ENCODE data around the gene CHRNB1.
"Not testable (repeated sequence)": the region's sequence is repeated elsewhere in the genome, so short reads cannot be mapped to it uniquely, and the experiment has no call there.

The CHRNB1 gene

GRCh38 chr17:7467498-7467897 is 22.6 kb downstream of the CHRNB1 start:
- DNase-seq (ENCODE audit: low read depth): no peak

GRCh38 chr17:7468290-7468689 is 23.4 kb downstream of the CHRNB1 start:
- DNase-seq (ENCODE audit: low read depth): no peak

- DNase-seq (ENCODE audit: low read depth): no peak
Measured at GRCh38 chr17:7468804-7469389, 24.0 kb downstream of the CHRNB1 start.

DNA sequence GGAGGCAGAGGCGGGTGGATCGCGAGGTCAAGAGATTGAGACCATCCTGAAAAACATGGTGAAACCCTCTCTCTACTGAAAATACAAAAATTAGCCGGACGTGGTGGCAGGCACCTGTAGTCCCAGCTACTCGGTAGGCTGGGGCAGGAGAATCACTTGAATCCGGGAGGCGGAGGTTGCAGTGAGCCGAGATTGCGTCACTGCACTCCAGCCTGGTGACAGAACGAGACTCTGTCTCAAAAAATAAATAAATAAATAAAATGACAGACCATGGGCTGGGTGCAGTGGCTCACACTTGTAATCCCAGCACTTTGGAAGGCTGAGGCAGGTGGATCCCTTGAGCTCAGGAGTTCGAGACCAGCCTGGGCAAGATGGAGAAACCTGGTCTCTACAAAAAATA is 25.0 kb downstream of the CHRNB1 start:
- DNase-seq (ENCODE audit: low read depth): not testable (repeated sequence)

GRCh38 chr17:7470457-7470973 is 25.7 kb downstream of the CHRNB1 start:
- not testable (repeated sequence) for DNase-seq (ENCODE audit: low read depth)

- DNase-seq (ENCODE audit: low read depth): no peak
Measured at GRCh38 chr17:7471729-7472128, 26.9 kb downstream of the CHRNB1 start.

- DNase-seq (ENCODE audit: low read depth): not testable (repeated sequence)
Measured at GRCh38 chr17:7474767-7475166, 29.9 kb downstream of the CHRNB1 start.

DNA sequence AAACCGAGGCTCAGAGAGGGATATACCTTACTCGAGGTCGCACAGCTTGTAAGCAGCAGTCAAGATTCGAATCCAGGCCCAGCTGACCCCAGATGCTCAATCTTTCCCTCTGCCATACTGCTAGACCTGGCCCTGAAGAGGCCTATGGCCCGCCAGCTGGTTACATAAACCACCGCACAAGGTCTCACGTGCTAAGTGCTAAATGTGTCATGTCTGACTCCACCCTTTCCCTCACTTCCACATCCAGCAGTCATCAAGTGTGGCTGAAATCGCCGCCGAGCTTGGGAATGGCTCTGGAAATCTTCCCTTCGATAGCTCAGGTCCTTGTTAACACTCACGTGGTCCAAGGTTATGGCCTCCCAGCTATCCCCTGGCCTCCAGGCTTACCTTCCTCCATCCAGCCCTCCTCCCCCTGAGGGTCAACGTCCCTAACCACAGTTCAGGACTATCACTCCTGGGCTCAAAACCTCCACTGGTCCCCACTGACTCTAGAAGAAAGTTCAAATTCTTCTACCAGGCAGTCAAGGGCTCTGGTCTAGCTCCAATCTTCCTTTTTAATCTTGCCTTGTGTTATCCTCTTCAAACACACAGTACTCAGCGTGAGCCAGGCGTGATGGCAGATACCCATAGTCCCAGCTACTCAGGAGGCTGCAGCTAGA is 31.0 kb downstream of the CHRNB1 start:
- peak; percentile 49 for DNase-seq (ENCODE audit: low read depth)

DNA sequence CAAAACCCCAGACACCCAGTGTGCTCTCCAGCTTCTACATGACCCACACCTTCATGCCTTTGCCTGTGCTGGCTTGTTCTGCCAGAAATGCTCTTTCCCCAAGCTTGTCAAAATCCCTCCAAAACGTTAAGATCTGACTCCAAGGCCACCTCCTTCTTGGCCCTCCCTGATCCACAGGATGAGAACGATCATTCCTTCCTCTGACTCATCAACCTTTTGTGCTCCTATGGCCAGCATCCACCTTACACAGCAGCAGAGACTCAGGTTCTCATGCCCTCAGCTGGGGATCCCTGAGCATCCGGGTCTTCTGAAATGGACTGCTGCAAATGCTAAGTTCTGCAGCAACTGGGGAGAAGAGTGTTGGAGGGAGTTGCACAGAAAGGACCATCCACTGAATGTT is 31.6 kb downstream of the CHRNB1 start:
- peak; percentile 53 for DNase-seq (ENCODE audit: low read depth)

DNA sequence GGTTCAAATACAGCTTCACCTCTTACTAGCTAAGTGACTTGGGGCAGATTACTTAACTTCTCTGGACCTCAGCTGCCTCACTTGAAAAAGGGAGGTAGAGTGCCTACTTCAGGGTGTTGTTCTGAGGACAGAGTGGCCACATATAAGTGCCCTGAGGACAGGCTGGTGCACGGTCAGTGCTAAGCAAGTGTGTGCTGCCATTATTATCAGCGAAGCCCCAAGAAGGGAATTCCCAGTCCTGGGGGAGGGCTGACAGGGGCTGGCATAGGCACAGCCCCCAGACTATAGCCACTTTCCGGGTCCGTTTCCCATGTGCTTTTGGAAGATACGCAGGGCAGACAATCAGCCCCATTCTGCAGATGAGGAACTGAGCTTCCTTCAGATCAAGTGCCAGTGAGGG is 32.1 kb downstream of the CHRNB1 start:
- no peak for DNase-seq (ENCODE audit: low read depth)

DNA sequence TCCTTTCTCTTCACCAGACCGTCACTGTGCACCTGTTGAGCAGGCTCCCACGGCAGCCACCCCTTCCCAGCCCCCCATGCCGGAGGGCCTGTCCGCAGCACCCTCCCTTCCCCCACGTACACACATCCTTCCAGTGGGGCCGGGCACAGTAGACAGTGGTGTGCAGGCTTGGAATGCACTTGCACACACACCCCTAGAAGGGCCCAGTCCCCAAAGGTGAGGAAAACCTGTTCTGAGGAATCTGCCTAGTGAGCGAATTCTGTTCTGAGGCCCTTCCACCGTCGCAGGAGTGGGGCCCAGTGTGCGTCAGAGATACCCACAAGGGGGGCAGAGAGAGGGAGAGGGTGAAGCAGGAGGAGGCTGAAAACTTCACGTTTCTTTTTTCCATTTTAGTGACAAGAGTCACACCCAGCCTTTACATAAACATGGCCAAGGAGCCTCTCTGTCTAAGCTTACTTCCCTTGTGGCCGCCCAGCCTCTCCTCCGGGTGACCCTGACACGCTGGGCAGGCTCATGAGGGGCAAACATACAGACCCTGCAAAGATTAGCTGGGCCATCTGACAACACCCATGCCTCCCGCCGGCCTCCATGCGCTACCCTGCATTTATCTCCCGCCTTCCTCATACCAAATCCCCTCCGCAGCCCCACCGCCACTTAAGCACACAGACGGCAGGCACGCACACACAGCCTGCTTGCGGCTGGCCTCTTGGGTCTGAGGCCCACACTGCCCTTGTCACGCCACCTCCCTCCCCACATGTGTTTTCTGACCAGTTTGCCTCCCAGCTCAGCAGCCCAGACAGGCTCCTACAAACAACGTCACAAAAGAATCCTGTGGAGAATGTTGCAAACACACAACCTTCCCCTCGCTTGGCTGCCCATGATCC is 32.8 kb downstream of the CHRNB1 start:
- DNase-seq (ENCODE audit: low read depth): peak; percentile 80

DNA sequence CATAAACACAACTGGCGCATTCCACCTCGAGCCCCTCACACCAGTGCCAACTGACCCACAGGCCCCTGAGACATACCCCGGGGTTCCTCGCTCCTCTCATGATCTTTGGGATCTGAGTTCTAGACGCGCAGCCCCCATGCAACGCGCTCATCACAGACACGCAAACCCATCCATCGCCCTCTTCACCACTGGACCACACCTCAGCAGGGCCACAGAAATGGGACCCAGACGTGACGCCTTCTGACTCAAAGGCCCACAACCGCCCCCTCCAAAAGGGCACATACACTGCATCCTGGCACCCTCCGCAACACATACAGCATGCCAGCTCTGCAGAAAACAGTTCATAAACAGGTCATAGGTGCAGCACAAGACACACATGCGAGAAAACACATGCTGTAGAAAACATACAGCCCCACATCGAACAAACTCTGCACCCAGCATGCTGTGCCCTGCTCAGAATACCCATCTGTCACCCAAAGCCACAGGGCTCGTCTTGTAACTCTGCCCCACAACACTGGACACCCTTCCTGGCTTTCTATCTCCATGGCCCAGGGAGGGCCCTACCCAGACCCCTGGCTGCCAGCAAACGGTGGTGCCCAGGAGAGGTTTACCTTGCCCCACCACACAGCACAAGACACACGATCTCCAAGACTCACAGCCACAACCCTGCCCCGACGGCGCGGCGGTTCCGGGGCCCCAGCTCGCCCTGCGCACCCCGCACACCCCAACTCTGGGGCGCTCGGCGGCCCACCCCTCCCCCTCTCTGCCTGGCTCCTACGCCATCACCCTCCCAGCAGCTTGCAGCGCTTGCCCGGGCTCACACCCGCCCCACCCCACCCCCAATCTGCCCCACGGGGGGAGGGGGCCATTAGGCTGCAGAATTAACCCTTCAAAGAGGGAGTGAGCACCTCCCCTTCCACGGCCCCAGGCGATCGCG is 33.7 kb downstream of the CHRNB1 start:
- DNase-seq (ENCODE audit: low read depth): no peak

- DNase-seq (ENCODE audit: low read depth): no peak
Measured at GRCh38 chr17:7479213-7480088, 34.6 kb downstream of the CHRNB1 start, which contains the start of gene ZBTB4. TSS of gene ZBTB4 (minus strand) at chr17:7479631. CDS start at chr17:7466801, 12,830 bp downstream.

DNA sequence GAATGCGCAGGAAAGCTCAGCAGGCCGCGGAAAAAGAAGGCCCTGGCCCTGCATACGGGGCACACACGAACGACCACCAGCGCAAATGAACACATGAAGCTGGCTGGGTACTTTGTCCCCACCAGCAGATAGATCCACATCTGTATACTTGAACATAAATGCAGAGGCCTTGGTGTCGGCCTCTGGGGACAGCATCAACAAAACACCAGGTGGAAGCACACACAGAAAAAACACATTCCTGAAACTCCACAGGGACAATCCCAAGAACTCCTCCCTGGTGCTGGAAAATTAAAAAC is 35.2 kb downstream of the CHRNB1 start:
- DNase-seq (ENCODE audit: low read depth): no peak

- not testable (repeated sequence) for DNase-seq (ENCODE audit: low read depth)
Measured at GRCh38 chr17:7481275-7481674, 36.4 kb downstream of the CHRNB1 start, which contains the start of gene SLC35G6. TSS of gene SLC35G6 (plus strand) at chr17:7481446. CDS start at chr17:7481517, 71 bp downstream.

DNA sequence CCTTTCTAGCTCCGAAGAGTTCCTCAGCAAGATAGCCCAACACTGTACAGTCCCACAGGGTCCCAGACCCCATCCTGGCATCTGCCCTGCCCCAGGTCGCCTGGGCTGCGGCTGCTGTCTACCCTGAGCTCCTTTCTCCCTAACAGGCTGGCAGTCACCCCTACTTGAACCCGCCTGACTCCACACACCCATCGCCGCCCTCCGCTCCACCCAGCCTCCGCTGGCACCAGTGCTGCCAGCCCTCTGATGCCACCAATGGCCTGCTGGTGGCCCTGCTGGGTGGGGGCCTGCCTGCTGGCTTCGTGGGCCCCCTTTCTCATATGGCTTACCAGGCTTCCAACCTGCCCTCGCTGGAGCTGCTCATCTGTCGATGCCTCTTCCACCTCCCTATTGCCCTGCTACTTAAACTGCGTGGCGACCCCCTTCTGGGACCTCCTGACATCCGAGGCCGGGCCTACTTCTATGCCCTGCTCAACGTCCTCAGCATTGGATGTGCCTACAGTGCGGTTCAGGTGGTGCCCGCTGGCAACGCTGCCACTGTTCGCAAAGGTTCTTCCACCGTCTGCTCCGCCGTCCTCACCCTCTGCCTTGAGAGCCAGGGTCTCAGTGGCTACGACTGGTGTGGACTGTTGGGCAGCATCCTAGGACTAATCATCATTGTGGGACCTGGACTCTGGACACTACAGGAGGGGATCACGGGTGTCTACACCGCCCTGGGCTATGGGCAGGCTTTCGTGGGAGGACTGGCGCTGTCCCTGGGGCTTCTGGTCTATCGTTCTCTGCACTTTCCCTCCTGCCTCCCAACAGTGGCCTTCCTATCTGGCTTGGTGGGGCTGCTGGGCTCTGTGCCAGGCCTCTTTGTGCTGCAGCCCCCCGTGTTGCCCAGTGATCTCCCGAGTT is 37.2 kb downstream of the CHRNB1 start:
- DNase-seq (ENCODE audit: low read depth): not testable (repeated sequence)

GRCh38 chr17:7482742-7483088 is 37.9 kb downstream of the CHRNB1 start:
- not testable (repeated sequence) for DNase-seq (ENCODE audit: low read depth)

- peak; percentile 91 for DNase-seq (ENCODE audit: low read depth)
Measured at GRCh38 chr17:7483255-7484066, 38.6 kb downstream of the CHRNB1 start.

All from amniotic epithelial cell (primary cell).